Heart left ventricle (tissue), 13 donors: ENCODE results near the gene CNNM3.

ENCODE experiments used
- CTCF ChIP-seq, 12 donors: fragments of 200-600 bp; sonication (generic) in 4 of 12; IDR thresholded peaks; one replicate each; pipeline versions ENCODE4 v1.5.0 to v1.8.0; 2018 to 2022; ENCODE audit warnings: antibody characterized with exemption in 12 of 12, mild to moderate bottlenecking in 5 of 12
- POLR2A ChIP-seq, 2 donors: fragments of 450-650 bp; IDR thresholded peaks; one replicate each; pipeline ENCODE4 v1.6.1; 2017; ENCODE audit warnings: antibody characterized with exemption in 2 of 2, mild to moderate bottlenecking in 2 of 2, moderate library complexity in 2 of 2
- donor health status: ischemic (EF 13 %, LVEDD 7.1; RV severe dilation, severe dysfunction).
- donor health status: DM: no; HTN: yes; CAD: no.
- donor health status: DM: no; HTN: no; CAD: no.
- donor health status: ischemic (EF 25% LVEDD 6.9; RV normal size, moderate dysfunction).
- donor health status: ischemic (EF 25% LVEDD 5.7; RV mildly dilated, moderate dysfunction).
- donor health status: ischemic (EF 35%, LVEDD 5.7; RV mildly dilated, moderate dysfunction).
- donor health status: nonischemic (EF 11% LVEDD 7.7; RV severe dilation, severe dysfunction).
- donor health status: DM: yes; HTN: yes; CAD: no.
- donor health status: PGD.
- donor health status: ischemic (EF 29% LVEDD 5.4; RV normal size, mild dysfunction).
- donor health status: nonischemic (EF 23%, LVEDD 6.1; RV moderate dilation, normal function).

DNA sequence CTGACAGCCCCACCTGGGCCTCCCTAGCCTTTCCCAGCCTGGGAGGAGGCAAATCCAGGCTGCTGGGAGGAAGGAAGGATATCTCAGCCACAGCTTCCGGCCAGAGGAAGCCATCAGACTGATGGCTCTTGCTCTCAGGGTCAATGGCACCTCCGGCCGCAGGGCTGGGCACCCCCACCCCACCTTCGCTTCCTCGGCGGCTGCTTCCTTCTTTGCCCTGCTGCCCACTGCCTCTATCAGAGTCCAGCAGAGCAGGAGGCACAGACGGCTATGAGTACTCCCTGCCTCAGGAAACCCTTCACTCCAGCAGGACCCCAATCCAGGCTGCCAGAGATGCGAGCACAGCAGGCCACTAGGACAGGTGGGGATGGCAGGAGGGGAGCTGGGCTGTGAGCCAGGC is 50.5 kb downstream of the CNNM3 start:
- no peak for TF ChIP-seq CTCF (IDR thresholded peaks at IDR 0.05)
- TF ChIP-seq POLR2A (IDR thresholded peaks at IDR 0.05), result no peak
